Measurements from ENCODE around the gene PACSIN2.
"Not testable (repeated sequence)": the region's sequence is repeated elsewhere in the genome, so short reads cannot be mapped to it uniquely, and the experiment has no call there.

The PACSIN2 gene

GRCh38 chr22:42964994-42965699 is 49.8 kb downstream of the PACSIN2 start:
- peak; percentile 53 for DNase-seq
- peaks cover 48% of the 10 kb centered on the region for H3K36me3 Mint-ChIP-seq (ENCODE audit: low read depth)
- TF ChIP-seq CTCF (IDR thresholded peaks at IDR 0.05) = no peak
- peaks cover 18% of the 10 kb centered on the region for H3K9me3 Mint-ChIP-seq
- peak overlapping the region; percentile 41 for H3K27ac Mint-ChIP-seq
- H3K4me3 Mint-ChIP-seq = peak overlapping the region; percentile 52
- H3K27me3 Mint-ChIP-seq (ENCODE audit: low read depth, poor library complexity) = no peaks in the 10 kb centered on the region
- H3K4me1 Mint-ChIP-seq = peaks cover 50% of the 10 kb centered on the region

GRCh38 chr22:42963231-42963595 is 51.7 kb downstream of the PACSIN2 start:
- peaks cover 5% of the 10 kb centered on the region for H3K9me3 Mint-ChIP-seq
- H3K4me1 Mint-ChIP-seq = peaks cover 69% of the 10 kb centered on the region
- H3K36me3 Mint-ChIP-seq (ENCODE audit: low read depth) = peaks cover 28% of the 10 kb centered on the region
- DNase-seq = no peak
- no peaks in the 10 kb centered on the region for H3K27me3 Mint-ChIP-seq (ENCODE audit: low read depth, poor library complexity)
- no peak overlapping the region for H3K27ac Mint-ChIP-seq
- no peak for TF ChIP-seq CTCF (IDR thresholded peaks at IDR 0.05)
- H3K4me3 Mint-ChIP-seq = no peak overlapping the region

GRCh38 chr22:42962295-42963230 is 52.4 kb downstream of the PACSIN2 start:
- Mint-ChIP-seq H3K27me3 (ENCODE audit: low read depth, poor library complexity) (no peaks in the 10 kb centered on the region), H3K27ac (no peak overlapping the region), H3K36me3 (ENCODE audit: low read depth) (peaks cover 23% of the 10 kb centered on the region), H3K4me1 (peaks cover 72% of the 10 kb centered on the region), H3K9me3 (no peaks in the 10 kb centered on the region), H3K4me3 (no peak overlapping the region)
- no peak for DNase-seq
- TF ChIP-seq CTCF (IDR thresholded peaks at IDR 0.05) = no peak

GRCh38 chr22:42961810-42962209 is 53.1 kb downstream of the PACSIN2 start:
- no peak for TF ChIP-seq CTCF (IDR thresholded peaks at IDR 0.05)
- peaks cover 16% of the 10 kb centered on the region for H3K36me3 Mint-ChIP-seq (ENCODE audit: low read depth)

GRCh38 chr22:42961400-42961690 is 53.6 kb downstream of the PACSIN2 start:
- Mint-ChIP-seq H3K4me1 (peaks cover 72% of the 10 kb centered on the region), H3K36me3 (ENCODE audit: low read depth) (peaks cover 15% of the 10 kb centered on the region)
- H3K9me3 Mint-ChIP-seq; H3K27me3 Mint-ChIP-seq (ENCODE audit: low read depth, poor library complexity); H3K4me3 Mint-ChIP-seq; DNase-seq; H3K27ac Mint-ChIP-seq: not testable (repeated sequence)

More at GRCh38 chr22:42961810-42962209, 53.1 kb downstream of the PACSIN2 start:
- H3K27ac Mint-ChIP-seq = no peak overlapping the region
- no peaks in the 10 kb centered on the region for H3K27me3 Mint-ChIP-seq (ENCODE audit: low read depth, poor library complexity)
- DNase-seq = no peak
- no peaks in the 10 kb centered on the region for H3K9me3 Mint-ChIP-seq
- peaks cover 72% of the 10 kb centered on the region for H3K4me1 Mint-ChIP-seq
- H3K4me3 Mint-ChIP-seq = no peak overlapping the region

GRCh38 chr22:42960531-42961399 is 54.2 kb downstream of the PACSIN2 start:
- Mint-ChIP-seq H3K9me3 (peaks cover 4% of the 10 kb centered on the region), H3K36me3 (ENCODE audit: low read depth) (peaks cover 19% of the 10 kb centered on the region), H3K4me3 (no peak overlapping the region), H3K27ac (peak overlapping the region; percentile 75), H3K4me1 (peaks cover 72% of the 10 kb centered on the region), H3K27me3 (ENCODE audit: low read depth, poor library complexity) (no peaks in the 10 kb centered on the region)
- TF ChIP-seq CTCF (IDR thresholded peaks at IDR 0.05) = no peak
- DNase-seq = no peak

All from nephron progenitor cell (in vitro differentiated cells).